Measurements from ENCODE around the gene PODNL1.

GRCh38 chr19:13887018-13887436, 51.2 kb downstream of the PODNL1 start:
- TF ChIP-seq CTCF (IDR thresholded peaks at IDR 0.05; ENCODE audit: borderline replicate concordance, extremely low read depth, low read length, poor library complexity, severe bottlenecking) (no peak), EZH2 (IDR thresholded peaks at IDR 0.05; ENCODE audit: borderline replicate concordance, low read depth, low read length, severe bottlenecking) (no peak)

All from DND-41 (cell line).